NCI-H1092 (cell line): ENCODE data around the gene RBBP5.

Source experiments
- DNase-seq: peaks from one replicate; lab custom pipeline; 2025; lab: John Stamatoyannopoulos, UW

RBBP5 gene

DNA sequence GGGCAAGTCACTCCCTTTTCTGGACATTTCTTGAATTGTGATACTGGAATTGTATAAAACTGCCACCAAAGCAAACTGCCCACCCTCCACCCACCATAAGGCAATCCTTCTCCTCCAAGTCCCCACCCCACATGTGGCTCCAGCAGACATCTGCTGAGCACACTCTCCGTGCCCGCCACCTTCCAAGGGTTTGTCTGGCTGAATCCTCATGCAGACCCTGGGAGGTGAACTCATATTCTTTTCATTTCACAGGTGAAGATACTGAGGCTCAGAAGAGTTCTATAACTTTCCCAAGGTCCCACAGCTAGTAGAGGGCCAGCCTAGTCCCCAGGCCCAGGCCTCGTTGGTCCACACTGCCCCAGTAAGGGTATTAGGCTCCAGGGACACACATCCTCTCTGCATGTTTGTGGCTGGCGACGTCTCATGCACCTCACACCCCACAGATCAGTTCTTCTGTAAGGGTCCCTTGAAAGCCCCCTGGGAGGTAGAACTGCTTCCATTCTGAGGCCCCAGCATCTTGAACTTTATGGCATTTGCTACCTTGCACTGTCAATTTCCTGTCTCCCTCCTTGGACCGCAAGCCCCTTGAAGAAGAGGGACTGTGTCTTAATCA, 64.7 kb downstream of the RBBP5 start:
- DNase-seq, result no peak

DNA sequence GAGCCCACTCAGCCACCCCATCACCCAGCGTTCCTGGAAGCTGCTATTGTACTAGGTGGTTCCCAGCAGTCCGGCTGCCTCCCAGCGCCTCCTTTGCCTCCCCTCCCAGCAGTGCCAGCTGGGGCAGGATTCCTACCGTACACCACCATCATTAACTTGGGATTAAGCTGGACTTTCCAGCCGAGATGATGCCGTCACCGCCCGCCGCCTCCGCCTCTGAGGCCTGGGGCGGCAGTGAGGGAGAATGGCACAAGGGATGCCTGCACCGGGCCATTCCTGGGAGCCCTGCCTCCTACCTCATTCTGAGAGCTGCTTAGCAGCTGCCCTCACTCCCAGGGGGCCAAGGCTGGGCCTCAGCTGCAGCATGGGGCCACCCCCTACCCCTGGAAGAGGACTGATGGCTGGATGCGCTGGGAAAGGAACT, 65.6 kb downstream of the RBBP5 start:
- DNase-seq, result no peak

DNA sequence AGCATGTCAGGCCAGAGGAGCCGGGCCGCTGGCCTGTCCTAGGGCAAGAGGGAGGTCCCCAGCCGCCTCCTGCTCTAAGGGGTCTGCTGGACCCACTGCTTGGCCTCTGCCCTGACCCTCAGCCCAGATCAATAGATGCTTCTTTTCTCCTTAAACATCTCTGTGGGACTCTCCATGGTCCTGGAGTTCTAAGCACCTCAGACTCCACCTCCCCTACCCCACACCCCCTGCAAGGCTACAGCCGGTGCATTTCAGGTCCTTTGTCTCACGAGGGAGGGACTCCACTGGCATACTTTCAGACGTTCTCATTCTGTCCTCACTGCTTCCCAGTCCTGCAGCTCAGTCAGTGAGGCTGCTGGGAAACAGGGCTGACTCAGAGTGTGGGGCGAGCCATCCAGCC, 67.8 kb downstream of the RBBP5 start:
- no peak for DNase-seq

DNA sequence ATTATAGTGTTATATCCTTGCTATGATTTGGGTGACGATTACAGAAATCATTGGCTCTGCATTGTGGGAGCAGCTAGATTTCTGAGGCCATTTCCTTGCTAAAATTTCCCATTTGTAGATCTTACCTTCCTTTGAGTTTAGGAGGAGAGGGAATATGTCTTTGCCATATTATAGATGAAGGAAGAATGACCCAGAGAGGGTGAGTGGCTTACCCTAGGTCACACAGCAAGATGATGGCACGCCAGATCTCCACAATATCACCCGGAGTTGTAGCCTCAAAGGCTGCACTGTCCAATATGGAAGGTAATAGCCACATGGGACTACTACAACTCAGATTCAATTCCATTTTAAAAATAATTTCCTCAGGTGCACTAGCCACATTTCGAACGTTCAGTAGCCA, 68.5 kb downstream of the RBBP5 start:
- DNase-seq, result no peak

DNA sequence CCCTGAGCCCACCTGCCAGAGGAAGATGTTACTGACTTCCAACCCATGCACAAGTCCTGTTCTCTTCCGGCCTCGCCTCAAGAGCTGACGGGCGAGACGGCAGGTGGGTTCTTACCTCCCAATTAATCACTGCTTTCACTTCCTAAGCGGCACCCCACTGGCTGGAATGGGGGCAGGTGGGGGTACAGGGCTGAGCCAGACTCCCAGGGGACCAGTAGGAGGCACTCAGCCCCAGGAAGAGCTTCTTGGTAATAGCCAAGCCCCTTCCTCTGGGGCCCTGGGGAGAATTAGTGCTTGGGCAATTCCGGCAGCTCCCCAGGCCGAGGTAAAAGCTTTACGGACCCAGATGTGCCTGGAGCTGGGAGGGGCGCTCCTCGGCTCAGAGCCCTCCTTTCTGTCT, 69.1 kb downstream of the RBBP5 start:
- DNase-seq, result no peak

DNA sequence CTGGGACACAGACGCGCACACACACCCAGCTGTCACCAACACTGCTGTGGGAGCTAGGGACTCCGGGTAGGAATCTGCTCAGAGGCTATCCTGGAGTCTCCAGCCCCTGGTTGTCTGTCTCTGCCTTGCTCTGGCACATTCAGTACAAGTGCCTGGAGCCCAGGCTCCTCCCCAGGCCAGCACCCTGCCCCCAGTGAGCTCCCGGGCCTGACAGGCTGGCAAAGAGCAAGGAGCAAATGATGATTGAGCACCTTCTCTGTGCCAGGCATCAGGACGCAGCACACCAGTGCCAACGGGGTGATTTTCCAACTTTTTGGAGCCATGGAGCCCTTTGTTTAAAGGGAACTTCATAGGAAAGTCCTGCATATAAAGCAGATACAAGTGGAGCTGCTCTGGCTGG, 72.3 kb downstream of the RBBP5 start:
- no peak for DNase-seq

DNA sequence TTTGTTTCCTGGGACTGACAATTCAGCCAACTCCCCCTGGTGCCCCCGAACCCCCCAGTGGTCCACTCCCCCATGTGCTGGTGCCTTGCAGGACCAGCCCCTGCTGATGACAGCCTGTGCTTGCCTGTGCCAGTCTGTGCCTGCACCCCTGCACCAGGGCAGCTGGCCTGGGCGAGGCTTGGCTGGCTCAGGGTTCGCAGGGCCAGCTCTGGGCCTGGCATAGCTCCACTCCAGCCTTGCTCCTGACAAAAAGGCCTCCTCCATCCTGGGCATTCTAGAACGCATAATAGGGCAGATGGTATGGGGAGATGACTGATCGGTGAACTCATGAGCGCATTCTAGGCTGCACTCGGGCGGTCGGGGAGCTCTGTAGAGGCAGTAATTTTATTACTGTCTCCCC, 73.4 kb downstream of the RBBP5 start:
- no peak for DNase-seq

DNA sequence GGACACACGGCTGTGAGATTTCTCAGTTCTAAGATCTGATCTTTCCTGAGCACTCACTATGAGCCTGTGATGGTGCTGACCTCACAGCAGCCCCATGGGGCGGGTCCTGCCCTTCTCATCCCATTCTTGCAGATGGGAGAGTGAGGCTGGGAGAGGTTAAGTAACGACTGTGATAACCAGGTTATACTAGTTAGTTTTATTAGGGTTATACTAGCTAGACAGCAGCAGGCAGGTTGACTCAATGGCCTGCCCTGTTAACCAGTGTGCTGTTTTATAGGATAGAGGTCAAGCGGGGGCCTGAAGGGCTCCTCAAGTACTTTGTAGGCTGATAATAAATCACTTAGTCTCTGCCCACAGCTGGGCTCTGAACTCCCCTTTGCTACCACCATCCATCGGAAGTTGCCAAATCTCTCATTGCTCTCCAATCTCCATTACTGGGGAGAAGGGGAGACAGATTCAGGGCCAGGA, 74.0 kb downstream of the RBBP5 start:
- no peak for DNase-seq

DNA sequence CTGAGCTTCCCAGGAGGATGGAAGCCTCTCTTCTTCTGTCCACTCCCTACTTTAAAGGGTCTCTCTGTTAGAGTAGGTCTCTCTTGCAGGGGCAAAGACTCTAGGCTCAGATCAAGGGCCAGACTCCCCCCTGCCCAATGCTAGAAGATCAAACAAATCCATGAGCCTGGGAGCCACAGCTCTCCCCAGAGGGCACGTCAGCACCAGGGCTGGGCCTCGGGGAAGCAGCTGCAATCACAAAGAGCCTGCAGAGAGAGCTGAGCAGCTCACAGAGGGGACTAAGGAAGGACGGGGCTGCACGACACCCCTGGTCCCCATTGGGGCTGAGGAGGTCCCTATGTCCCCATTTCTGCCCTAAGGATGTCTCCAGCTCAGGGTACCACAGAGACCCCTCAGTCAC, 74.9 kb downstream of the RBBP5 start:
- DNase-seq, result no peak

DNA sequence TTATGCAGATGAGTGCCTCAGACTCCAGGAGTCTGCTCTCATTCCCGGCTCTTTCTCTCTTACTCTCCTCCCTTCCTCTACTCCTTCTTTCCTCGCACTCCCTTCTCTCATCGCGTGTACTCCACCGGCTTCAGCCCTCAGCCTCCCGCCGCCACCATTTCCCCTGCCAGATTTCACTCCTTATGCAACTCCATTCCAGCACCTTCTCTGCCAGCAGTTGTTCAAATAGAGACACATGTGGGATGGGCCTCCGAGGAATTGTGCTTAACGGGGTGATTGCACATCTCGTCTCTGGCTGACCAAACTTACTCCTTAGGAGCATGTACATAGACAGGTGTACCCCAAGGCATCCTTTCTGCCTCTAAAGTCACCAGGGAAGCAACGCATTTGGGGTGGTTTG, 76.6 kb downstream of the RBBP5 start:
- no peak for DNase-seq

DNA sequence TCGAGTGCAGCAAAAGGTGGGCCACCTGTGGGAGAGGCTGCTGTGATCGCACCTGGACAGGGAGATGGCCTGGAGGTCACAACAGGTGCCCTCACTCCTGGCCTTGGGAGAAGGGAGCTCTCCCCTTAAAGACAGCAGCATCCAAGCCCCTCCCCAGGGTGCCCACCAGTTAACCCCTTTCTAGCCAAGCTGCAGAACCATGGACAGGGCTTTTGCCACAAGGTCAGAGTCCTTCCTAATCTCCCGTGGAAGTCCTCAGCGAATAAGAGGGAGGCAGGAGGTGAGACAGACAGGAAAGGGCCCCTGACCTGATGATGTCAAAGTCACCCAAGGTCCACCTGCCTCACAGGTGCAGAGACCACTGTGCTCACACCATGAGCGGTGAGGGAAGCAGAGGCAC, 77.0 kb downstream of the RBBP5 start:
- DNase-seq, result no peak

DNA sequence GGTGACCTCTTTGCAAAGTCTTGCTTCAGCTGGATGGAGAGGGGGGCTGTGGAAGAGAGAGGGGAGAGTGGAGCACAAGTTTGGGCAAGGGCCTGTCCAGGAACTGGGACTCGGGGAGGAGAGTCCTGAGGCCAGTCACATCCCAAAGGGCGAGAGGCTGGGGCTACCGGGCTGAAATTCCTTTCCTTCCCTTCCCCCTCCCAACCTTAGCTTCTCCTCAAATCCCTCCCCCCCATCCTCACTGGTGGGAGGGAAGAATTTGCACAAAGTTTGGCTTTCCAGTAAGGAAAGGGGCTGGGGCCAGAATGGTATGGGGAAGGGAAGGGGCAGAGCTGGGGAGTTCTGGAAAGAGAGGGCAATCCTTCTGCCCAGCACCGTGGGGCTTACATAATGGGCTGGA, 77.9 kb downstream of the RBBP5 start:
- no peak for DNase-seq

DNA sequence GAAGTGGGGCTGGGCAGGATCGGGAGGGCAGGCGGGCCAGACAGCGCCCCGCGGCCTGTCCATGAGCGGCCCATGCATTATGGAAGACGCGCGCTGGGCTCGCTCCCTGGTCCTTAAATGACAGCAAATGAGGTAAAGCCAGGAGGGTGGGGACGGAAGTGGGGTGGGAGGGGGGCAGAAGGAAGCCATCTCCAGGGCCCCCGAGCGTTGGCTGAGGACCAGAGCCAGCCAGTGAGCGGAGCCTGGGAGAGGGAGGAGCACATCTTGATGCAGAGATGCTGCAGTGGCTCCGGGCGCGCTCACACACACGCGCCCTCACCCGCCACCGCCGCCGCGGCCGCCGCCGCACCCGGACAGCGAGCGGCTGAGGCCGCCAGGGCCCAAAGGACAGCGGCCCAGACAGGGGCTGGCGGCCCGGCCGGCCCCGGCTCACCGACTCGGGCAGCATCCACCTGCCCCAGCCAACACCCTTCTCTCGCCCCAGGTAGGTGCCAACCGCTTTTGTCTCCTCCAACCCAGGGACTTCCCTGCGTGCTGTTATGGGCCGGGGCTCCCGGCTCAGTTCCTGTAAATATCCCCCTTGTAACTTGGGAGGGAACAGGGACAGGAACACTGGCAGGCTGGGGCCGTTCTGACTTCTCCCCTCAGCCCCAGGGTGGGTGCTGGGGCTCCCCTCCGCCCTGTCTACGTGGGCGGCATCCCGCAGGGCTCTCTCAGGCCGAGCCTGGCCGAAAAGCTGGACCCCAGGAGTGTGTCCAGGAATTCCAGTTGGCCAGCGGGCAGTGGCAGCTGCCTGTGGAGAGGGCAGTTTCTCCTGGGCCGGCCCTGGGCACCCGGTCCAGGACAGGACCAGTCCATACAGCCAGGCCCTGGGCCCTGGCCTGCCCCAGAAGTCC, 78.6 kb downstream of the RBBP5 start, which contains the start of gene CNTN2:
CNTN2 (plus strand) TSS at position 302 of the 896 bp plus-strand sequence. CDS start 9,974 bp downstream, outside the sequence.
- peak; percentile 9 for DNase-seq

DNA sequence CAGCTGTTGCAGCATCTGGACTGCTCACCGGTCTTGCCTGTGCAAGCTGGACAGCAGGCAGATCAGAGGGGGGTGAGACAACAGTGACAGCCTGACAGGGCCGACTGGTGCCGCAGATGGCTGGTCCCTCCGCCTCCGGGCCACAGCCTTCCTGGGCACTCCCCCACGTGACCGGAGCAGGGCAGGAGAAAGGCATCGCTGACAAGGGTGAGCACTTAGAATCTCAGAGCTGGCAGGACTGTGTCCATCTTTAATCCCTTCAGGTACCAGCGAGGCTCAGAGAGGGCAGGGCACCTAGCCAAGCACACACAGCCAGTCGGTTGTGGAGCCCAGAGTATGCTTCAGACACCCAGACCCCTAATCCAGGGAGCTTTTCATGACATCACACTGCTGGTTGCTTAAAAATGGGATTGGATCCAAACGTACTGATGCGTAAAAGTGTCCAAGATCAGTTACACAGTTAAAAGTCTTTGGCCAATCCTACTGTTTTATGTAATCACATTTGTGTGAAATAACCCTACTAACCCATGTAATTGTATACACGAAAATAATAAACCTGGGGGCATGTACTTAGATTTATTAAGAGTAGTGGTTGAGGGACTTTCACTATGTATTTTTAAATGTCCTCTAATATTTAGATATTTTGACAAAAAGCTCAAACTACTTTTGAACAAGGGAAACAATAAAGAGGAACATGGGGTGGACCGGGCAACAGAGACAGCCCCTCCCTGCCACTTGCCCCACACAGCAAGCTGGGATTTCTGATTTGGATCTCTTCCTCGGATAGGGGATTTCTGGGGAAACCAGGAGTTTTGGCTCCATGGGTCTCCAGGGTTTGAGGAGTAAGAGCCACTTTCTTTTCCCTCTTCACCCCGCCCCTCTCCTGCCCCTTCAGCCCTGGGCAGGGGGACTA, 79.5 kb downstream of the RBBP5 start:
- no peak for DNase-seq

DNA sequence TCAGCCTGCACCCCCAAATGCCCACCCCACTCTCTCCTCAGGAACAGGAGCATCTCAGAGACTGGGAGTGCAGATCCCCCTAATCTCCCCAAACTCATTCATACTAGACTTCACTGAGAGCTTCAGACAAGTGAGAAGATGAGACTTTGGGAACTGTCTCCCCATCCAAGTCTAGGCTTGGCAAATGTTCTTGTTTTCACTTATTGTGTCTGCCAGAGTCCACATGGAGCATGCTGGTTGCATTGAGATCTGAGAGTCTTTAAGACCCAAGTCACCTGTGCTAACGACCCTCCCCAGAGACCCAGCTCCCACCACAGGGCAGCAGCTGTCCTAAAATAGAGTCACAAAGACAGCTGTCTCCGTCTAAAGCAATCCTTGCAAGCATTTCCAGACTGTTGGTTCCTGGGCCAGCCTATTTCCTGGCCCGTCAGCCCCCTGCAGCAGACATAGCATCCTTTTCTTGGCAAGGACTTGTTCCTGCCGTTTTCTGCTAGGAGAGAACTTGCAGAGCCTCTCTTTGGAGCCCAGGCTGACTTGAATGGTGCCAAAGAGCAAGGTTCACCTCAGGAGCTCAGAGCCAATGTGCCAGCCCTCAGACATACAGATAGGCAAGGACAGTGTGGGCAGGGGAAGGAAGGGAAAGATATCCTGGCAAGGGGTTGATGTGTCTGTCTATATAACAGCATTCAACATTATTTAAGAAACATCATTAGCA, 80.6 kb downstream of the RBBP5 start:
- DNase-seq, result no peak

DNA sequence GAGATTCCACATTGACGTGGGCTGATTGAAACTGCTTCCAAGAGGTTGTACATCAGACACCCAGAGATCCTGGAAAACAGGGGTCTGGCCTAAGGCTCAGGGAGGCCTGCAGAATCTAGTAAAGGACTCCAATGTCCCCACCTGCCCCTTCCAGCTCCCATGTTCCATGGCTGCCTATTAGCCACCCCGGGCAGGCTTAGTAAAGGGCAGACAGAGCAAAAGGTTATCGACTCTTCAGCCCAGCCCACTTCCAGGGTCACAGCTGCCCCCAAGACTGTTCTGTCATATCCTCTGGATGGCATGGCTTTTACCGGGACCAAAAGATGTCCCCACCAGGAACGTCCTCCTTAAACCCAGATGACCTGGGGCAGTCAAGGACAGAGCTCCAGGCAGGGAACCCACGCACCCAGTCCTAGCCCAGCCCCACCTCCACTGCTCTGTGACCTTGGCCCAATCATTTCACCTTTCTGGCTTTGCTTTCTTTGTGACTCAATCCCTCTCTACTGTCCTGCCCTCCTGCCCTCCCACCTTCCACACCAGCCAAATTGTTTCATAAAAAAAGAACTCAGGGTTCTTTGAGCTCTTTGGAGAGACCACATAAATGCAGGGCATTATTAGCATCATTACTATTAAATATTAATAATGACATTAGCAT, 83.5 kb downstream of the RBBP5 start:
- DNase-seq, result no peak

DNA sequence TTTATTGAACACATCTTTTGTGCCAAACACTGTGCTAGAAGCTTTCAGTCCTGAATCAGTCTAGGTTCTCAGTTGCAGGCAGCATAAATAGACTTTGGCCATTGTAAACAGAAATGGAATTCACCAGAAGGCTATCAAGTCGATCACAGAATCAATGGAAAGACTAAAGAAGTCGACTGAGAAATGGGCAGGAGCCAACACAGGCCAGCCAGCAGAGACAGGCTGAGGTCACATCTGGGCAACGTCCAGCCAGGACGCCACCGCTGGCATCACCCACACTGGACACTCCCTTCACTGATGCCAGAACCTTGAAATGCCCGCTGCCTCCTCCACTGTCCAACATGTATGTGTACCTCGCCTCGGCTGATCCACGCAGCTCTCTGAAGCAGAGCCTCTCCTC, 84.2 kb downstream of the RBBP5 start:
- no peak for DNase-seq
